Glomerular visceral epithelial cell (primary cell): Measurements from ENCODE around the gene DTD1.
A peak's percentile ranks its signal among the peaks of the same experiment; 100 is the strongest.

Source experiments
- DNase-seq: peaks from one replicate; pipeline ENCODE4 v3.0.0-alpha.2; 2016; ENCODE audit errors: extremely low spot score

DTD1 gene, protein sequence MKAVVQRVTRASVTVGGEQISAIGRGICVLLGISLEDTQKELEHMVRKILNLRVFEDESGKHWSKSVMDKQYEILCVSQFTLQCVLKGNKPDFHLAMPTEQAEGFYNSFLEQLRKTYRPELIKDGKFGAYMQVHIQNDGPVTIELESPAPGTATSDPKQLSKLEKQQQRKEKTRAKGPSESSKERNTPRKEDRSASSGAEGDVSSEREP

DNA sequence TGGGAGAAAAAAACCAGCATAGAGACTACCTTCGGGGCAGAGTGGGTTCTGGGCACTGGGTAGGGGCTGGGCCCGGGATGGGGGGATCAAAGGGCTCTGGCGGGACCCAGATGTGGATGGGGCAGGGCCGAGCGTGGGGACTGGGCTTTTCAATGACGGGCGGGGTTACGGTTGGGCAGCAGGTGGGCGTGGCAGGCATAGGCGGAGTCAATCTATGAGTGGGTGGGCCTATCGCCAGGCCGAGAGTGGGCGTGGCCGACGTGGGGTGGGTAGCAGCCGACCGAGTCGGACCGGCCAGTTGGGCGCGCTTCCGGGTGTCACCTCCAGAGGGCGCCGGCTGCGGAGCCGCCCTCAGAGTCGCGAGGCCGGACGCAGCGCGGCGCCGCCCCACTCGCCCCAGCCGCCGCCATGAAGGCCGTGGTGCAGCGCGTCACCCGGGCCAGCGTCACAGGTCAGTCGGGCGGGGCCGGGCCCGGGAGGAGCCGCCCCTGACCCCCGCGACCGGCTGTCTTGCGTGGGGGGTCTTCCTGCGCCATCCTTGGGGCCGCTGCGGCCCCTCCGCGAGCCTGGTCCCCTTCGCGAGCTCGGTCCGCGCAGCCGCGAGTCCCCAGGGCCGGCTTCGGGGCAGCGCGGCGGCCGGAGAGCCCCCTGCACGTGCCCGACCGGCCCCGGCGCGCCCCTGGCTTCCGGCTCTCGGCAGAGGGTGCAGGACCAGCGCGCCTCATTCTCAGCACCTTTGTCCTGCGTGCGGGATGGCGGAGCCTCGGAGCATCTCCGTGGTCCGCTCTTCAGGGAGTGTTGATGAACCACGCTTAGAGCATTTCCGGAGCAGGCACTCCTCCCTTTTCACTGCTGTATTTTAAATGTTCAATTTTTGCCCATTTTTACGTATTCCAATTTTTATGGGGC, at the start of gene DTD1:
Gene DTD1 (plus strand): TSS at position 390 of the 909 bp plus-strand sequence. CDS start 19 bp downstream, at position 409.
- peak; percentile 93 for DNase-seq

DNA sequence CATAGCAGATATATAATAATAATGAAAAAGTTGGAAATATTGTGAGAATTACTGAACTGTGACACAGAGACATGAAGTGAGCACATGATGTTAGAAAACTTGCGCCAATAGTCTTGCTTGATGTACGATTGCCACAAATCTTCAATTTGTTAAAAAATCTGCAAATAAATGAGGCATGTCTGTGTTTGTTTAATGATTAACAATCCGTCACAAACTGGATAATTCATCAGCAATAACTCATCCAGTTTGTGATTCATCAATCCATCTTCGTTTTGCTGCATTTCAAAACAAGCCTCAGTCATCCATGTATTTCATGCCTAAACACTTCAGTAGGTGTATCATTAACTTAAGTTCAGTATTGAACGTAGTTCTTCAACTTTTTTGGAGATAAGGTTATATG, 46.1 kb upstream of the DTD1 start:
- peak; percentile 78 for DNase-seq

DNA sequence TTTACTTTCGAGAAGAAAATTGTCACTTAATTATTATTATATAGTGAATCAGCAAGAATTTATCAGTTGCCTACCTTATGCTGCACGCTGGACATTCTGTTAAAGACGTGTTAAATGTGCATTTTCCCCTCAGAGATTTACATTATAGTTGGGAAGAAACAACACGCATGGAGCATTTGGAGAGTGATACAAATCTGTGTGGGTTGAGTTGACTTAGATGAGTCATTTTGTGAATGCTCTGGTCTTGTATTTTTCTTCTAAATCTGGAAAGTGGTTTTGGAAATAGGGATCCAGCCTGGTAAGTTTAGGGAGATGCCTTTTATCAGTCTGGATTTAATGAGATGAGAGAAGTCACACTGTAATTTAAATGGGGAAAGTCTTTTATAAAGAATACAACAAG, 44.6 kb upstream of the DTD1 start:
- DNase-seq = no peak

DNA sequence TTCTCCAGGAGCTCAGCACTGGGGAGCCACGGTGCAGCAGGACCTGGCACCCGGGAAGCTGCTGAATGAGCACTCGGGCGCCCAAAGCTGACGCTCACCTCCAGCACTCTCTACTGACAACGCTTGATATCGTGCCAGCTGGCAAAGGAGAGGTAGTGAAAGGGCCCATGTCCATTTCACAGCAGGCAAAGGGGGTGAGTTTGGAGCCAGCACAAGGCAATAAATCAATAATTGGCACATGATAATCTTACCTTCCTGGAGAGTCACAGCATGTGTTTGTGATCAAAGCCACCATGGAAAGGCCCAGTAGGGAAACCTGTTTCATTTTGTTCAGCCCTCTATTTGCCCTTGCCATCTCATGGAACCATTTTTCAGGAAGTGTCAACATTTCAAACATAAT, 43.9 kb upstream of the DTD1 start:
- DNase-seq = no peak

DNA sequence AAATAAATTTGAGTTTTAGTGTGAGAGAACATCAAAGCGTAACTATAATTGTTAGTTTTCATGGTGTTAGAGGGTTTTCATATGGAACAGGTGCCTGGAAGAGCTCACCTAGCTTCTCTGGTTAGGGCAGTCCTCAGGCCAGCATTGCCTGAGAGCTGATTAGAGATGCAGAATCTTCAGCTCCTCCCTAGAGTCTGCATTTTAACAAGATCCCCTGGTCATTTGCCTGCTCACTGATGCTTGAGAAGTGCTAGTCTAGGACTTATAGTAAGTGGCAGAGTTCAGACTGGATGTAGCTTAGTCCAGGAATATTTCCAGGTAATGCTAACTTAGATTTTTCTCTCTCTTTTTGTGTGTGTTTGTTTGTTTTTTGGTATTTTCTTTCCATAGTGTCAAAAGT, 42.3 kb upstream of the DTD1 start:
- no peak for DNase-seq

DNA sequence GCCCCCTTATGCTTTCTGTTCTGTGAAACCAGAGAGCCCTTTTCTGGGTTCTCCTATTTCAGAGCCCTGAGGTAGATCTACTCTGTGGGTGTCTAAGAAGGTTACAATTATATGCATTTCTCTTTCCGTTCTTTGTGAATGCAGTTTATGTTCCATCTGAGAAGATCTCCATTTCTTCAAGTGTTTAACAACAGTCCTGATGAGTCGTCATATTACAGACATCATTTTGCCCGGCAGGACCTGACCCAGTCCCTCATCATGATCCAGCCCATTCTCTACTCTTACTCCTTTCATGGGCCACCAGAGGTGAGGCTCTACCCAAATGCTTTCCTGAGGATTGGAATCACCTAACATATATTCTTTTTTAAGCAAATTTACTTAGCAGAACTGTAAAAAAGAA, 39.4 kb upstream of the DTD1 start:
- DNase-seq = no peak

DNA sequence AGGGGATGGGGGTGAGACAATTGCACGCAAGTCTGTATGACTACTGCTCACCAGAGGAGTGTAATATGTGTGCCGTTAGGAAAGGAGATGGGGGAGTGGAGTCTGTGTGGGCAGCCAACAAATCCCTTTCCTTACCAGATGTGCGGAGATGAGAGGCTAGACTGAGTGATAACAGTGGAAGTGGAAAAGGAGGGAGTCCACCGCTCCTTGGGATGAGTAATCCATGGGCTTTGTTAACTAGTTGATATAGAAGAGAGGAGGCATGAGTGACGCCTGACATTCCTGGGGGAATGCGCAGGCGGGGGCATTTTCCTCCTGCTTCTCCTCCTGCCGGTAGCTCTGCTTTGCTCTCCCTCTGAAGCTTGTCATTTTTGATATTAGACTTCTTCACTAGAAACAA, 34.1 kb upstream of the DTD1 start:
- no peak for DNase-seq

DNA sequence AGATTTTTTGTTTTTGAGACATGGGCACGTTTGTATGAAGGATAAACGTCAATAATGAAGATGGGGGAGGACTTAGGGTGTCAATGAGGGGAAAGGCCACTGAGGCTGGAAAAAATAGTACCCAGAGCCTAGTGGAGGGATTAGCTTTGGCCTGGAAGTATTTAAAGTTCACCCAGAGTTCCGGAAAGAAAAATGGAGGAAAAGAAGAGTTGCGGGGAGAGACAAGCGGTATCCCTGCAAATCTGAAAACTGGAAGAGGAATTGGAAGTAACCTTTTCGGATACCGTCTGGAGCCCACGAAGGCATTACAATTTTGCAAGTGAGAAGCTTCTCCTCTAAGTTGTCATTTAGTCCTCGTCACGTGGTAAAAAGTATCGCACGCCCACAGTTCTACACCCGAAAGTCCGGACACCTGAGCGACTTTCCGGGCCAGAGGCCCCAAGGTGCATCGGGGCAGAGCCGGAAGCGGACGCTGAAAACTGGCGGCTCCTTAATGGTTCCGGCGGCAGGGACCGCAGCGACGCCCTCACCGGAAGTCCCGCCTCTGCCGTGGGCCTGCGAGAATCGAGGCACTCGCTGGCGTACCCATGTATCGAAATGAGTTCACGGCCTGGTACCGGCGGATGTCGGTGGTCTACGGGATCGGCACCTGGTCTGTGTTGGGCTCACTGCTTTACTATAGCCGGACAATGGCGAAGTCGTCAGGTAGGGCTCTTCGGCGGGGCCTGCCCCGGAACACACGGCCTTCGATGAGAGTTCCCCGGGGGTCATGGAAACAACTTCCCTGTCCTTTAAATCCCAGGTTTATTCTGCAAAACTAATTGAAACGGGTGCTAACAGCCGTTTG, 20.7 kb upstream of the DTD1 start, which contains the start of gene SMIM26:
Gene SMIM26 (plus strand): TSS at position 541 of the 847 bp plus-strand sequence. CDS start 47 bp downstream, at position 588.
- DNase-seq = peak; percentile 94

DNA sequence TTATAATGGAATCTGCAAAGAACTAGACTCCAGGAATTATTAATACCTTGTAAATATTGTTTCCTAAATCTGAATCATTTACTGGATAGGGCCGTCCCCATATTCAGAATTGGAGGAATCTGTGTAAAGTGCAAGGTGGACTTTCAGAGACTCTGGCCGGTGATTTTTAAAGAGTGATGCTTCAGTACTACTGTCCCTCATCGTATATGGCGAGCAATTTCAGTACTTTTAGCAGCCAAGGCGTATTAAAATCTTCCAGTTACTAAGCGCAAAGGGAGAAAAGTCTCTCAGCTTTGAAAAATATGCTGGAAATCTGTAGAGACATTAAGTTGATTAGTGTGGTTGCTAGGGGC, 20.1 kb upstream of the DTD1 start:
- DNase-seq = no peak

DNA sequence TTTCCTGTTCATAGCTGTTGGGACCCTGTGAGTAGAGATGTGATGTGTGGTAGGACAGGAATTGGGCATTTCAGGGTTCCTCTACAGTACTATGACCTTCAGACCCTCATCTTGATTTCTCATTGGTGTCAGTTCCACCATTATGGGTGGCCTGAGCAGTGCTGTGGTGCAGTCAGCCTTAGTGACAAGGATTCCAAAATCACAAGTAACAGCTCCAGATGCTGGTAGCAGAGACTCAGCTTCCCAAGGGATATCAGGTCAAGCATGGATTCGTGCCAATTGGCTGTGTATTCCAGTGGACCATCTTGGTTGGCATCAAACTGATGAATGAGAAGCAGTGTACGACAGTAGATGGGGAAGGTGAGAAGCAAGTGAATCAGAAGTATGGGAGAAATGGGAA, 16.8 kb upstream of the DTD1 start:
- DNase-seq = no peak

DNA sequence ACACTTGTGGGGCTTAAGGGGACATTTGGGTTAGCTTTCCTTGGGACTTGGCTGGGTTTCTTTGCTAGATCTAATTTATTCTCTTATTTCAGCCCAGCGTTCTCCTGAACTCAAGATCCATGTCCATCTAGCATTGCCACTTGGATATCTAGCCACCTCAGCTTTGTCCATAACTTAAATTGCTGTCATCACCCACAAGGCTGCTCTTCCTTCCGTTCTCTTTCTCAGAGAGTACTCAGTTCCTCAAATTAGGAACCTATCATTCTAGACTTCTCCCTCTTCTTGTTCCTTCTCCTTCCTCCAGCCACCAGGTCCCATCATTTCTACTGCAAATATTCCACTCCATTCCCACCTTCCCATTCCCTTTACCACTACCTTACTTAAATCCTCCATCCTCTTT, 16.3 kb upstream of the DTD1 start:
- DNase-seq = no peak

DNA sequence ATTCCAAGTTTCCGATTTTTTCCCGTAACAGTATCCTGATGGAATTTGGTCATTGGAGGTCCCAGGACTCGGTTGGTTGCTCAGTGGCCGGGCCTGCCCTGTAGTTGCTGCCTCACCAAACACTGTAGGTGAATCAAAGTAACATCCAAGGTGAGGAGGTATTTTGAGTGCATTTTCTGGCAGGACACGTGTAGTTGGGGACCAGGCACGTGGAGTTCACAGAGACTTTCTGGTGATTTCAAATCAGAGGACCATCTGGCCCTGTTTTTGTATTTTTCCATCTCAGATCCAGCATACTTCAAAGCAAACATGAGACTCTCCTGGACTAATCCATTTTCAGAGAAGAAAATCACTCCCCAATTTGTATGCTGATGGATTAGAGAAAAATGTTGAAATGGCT, 9.9 kb upstream of the DTD1 start:
- DNase-seq = no peak

DNA sequence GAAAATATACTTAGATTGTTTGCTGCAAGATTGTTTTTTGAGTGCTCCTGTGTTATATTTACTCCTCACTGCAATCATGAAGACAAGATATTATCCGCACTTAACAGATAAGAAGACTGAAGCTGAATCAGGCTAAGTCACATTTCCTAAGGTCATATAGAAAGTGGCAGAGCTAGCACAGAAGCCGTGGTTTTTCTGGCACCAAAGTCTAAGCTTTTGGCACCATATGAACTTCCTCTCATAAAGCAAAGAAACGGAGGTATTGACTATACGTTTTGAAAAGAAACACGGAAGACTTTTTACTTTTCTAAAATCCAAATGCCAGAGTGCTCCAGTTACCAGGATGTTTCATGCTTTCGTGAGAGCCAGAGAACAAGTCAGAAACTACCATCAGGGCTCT, 9.3 kb upstream of the DTD1 start:
- no peak for DNase-seq

DNA sequence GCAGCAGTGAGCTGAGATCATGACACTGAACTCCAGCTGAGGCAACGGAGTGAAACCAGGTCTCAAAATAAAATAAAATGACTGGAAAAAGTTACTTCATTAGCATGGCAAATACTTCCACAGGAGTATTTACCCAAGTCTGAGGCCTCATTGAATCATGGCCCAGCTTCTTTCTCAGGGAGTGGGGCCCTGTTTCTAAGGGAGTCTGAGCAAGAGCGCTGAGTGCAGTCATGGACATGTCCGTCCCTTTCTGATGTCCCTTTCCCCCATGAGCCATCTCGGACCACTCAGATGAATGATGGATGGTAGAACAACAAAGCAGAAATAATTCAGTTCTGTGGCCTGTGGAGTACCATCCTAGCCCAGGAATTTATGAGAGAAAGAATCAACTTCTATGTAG, 7.8 kb upstream of the DTD1 start:
- no peak for DNase-seq

DNA sequence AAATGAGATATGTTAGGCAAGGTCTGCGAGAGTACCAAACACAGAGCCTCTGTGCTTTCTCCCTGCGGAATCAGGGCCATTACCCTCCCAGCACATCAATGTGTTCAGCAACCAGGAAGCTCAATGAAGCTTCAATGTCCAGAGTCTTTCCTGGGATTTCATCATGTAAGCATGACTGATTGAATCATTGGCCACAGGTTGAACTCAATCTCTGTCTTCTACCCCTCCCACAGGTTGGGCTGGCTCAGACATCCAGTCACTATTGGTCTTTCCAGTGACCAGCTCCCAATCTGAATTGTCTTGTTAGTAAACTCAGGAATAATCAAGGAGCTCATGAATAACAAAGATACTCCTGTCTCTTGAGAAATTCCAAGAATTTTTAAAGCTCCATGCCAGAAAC, 2.7 kb upstream of the DTD1 start:
- peak; percentile 77 for DNase-seq

DNA sequence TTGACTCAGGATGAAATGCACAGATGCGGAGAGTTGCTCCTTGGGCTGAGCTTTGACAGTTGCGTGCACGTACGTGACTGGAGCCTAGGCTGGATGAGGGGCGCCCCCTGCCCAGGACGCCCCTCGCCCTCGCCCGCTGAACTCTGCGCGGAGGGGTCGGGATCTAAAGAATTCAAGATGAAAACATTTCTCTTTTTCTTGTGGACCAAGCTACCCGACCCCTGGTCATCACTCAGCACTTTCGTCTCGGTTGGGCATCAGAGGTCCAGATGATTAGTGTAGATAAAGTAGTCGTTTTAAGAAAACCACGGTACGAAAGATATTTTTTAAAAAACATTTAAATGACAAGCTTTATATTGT, 700 bp downstream of the DTD1 start:
- DNase-seq = no peak

DNA sequence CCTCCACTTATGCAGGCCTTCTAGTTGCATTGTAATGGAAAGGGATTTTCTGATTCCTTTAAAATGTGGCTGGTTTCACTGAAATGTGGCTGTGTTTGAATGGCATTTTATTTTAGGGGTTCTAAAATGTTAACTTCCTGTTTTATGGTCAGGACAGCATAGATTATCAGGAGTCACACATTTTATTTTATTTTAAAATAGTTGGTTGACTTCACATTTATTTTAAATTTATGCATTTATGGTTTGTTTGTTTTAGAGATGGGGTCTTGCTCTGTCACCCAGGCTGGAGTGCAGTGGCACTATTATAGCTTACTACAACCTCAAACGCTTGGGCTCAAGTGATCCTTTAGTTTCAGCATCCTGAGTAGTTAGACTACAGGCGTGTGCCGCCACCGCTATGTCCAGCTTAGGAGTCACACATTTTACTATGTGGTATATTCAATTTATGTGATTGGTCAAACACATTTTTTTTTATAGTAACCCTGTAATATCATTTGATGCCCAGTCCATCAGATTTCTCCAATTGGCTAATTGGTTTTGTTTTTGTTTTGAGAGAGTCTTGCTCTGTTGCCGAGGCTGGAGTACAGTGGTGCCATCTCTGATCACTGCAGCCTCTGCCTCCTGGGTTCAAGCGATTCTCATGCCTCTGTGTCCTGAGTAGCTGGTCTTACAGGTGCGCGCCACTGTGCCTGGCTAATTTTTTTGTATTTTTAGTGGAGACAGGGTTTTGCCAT, 2.3 kb downstream of the DTD1 start:
- DNase-seq = no peak

DNA sequence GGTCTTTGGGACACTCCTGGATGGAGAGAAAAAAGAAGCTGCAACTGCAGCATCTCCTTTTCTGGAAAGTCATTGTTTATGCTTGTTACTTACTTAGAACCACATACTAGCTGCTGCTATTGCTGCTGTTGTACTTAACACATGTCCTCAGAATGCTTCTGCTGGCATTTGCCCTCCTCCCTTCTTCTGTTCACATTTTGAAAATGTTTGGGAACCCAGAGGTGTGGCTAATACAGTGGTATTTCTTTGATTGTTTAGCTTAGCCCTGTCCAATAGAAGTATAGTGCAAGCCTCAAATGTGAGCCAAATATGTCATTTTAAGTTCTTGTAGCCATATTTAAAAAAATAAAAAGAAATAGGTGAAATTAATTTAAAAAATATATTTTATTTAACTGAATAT, 8.4 kb downstream of the DTD1 start:
- DNase-seq = no peak

DNA sequence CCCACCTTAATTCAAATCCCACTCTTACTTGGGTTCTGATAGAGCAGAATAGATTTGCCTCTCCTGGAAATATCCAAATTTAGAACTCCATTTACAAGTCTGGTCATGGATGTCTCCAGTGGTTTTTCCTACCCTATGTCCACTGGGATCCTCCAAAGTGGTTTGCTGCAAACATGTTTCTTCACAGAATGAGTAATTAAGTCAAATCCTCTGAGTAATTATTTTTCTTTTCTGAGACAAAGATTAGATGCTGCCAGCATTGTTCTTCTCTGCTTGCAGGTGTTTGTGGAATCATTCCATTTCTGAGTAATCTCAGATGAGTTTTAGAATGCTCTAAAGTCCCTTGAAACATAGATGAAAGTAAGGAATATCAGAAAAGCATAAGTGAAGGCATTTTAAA, 21.9 kb downstream of the DTD1 start:
- DNase-seq = no peak

DNA sequence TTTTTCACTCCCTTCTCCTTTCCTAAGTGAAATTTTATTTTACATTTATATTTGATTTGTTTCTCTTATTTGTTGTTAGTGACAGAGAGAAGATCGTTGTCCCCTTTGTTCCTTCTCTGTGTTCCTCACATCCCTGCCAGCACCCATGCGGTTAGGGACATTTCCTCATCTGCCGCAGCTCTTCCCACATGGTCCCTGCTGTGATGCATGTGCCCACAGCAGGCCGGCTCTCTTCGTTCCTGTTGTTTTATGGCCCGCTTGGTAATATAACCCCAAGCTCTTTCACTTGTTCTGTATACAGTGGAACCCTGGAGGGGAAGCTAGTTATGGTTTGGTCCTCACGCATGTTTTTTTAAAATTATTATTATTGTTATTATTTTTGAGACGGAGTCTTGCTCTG, 23.6 kb downstream of the DTD1 start:
- DNase-seq = no peak

DNA sequence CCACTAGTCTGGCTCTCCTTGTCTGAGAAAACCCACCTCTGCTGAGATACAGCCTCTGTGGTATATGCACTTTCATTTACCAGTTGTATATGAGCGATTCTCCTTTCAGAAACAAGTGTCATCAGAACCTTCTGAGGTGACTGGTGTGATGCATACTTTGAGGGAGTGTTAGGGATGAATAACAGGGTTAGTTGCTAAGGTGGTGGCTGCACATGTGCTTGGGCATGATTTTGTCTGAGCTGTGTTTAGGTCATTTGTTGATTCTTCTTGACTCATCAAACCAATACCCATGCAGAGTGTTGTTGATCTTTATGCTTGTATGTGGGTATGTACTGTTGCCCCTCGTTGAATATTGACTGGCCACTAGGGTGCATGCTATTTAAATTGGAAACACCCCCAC, 25.7 kb downstream of the DTD1 start:
- DNase-seq = no peak

DNA sequence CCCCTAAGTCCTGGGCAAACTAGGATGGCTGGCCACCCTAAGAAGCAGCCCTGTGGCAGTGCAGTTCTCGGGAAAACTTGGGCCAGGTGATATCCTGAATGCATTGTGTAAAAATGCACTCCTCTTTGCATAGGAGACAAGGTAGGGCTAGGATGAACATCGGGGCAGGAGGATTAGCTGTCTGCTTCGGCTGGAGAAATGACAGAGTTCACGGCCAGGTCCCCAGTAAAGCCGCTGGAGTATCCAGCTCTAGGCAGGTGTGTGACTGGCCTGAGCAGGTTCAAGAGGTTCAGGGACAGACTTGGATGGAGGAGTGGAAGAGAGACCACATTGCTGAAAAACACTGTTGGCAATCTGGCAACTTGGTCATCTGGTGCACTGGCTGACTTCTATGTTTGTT, 26.4 kb downstream of the DTD1 start:
- no peak for DNase-seq
